ENCODE data around the gene DAPK1.
A peak's percentile ranks its signal among the peaks of the same experiment; 100 is the strongest.

The DAPK1 gene

DNA sequence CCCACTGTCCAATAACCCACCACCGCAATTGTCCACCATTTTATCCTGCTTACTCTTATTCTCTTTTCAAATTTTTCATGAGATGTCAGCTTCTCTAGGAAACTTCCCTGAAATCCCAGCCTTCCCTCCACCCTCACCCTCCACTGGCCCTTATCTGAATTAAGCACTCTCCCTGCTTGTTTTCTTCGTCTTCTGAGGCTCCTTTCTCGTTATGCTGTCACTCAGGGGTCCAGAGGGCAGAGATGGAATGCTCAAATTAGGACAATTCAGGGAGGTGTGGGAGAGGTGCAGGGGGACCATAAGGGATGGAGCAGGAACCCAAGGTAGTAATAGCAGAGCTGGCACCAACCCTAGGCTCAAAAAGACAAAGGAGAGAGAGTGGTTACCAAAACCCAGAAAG, 5.0 kb upstream of the DAPK1 start:
- CTCF ChIA-PET: no interaction called here

DNA sequence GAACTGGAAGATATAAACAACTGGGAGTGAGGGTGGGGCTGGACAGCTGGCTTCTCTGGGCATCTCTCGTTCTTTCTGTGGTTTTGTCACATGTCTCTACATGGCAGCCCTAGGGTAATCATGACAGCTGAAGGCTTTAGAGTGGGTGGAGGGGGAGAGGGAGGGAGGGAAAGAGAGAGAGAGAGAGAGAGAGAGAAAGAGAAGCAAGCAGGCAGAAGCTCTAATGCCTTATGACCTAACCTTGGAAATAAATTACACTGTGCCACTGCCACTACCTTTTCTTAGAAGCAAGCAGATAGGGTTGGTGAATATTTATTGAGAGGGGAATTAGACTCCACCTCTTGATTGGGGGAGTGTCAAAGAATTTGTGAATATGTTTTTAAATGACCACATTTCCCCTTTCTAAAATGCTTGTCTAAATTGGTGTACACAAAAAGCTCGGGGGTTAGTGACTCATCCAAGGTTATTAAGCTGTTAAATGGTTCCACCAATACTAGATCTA, 2.6 kb upstream of the DAPK1 start:
- H3K4me1 ChIP-seq (ENCODE audit: control insufficient read depth, insufficient read depth, low read length): peaks cover 6% of the 10 kb centered on the region; the same call in 1 of the 2 replicates
- POLR2A ChIA-PET: interaction anchor here (0.6 to 1.0 kb wide), 5 partner anchors 13 to 157 kb away, joined by 3 to 6 read pairs (median 3); no protein-coding TSS in a partner anchor
- H3K9me3 ChIP-seq (ENCODE audit: control insufficient read depth, insufficient read depth, low read depth, low read length): no peaks in the 10 kb centered on the region
- CTCF ChIA-PET: interaction anchor here (0.8 to 1.8 kb wide), 2 partner anchors 151 to 158 kb away, joined by 3 to 8 read pairs; no protein-coding TSS in a partner anchor
- H3K36me3 ChIP-seq (ENCODE audit: control insufficient read depth in 2 of 2, insufficient read depth in 1 of 2, low read length in 2 of 2): no peaks in the 10 kb centered on the region
- H3K4me3 ChIP-seq (ENCODE audit: low read depth, low read length): no peak overlapping the region
- no peak overlapping the region for H3K27ac ChIP-seq (ENCODE audit: extremely low read depth, low read depth, low read length)
- TF ChIP-seq EGR2 (tag by site-specific recombination; IDR thresholded peaks at IDR 0.05; ENCODE audit: low read depth) (peak; percentile 76), HOXD13 (CRISPR knock-in tag; IDR thresholded peaks at IDR 0.05; ENCODE audit: borderline replicate concordance) (peak; percentile 20; the same call in 1 of the 2 replicates), ZNF747 (tag by site-specific recombination; IDR thresholded peaks at IDR 0.05) (no peak), ZNF843 (tag by site-specific recombination; IDR thresholded peaks at IDR 0.05) (0 out of 2 replicates have a peak, but pooled peaks have one; percentile 18), ZNF654 (tag by site-specific recombination; IDR thresholded peaks at IDR 0.05; ENCODE audit: low read depth) (no peak), KLF8 (tag by site-specific recombination; IDR thresholded peaks at IDR 0.05) (0 out of 2 replicates have a peak, but pooled peaks have one; percentile 29), ZNF416 (tag by site-specific recombination; IDR thresholded peaks at IDR 0.05) (no peak), KLF1 (tag by site-specific recombination; IDR thresholded peaks at IDR 0.05) (0 out of 2 replicates have a peak, but pooled peaks have one; percentile 35), ZNF335 (tag by site-specific recombination; conservative IDR thresholded peaks at IDR 0.05) (peak; percentile 40; the same call in 1 of the 2 replicates), ZEB2 (tag by site-specific recombination; IDR thresholded peaks at IDR 0.05) (peak; percentile 78; the same call in 1 of the 2 replicates), ZNF791 (tag by site-specific recombination; IDR thresholded peaks at IDR 0.05) (no peak), GFI1B (tag by site-specific recombination; IDR thresholded peaks at IDR 0.05) (no peak), KLF9 (tag by site-specific recombination; IDR thresholded peaks at IDR 0.05; ENCODE audit: low read depth) (peak; percentile 27; the same call in 1 of the 2 replicates), ZFP3 (tag by site-specific recombination; IDR thresholded peaks at IDR 0.05; ENCODE audit: low read depth) (no peak), ZNF510 (tag by site-specific recombination; IDR thresholded peaks at IDR 0.05; ENCODE audit: insufficient replicate concordance) (no peak), ZNF792 (tag by site-specific recombination; IDR thresholded peaks at IDR 0.05) (no peak), ZNF571 (tag by site-specific recombination; IDR thresholded peaks at IDR 0.05) (no peak)
- TF ChIP-seq, protein P1, sequence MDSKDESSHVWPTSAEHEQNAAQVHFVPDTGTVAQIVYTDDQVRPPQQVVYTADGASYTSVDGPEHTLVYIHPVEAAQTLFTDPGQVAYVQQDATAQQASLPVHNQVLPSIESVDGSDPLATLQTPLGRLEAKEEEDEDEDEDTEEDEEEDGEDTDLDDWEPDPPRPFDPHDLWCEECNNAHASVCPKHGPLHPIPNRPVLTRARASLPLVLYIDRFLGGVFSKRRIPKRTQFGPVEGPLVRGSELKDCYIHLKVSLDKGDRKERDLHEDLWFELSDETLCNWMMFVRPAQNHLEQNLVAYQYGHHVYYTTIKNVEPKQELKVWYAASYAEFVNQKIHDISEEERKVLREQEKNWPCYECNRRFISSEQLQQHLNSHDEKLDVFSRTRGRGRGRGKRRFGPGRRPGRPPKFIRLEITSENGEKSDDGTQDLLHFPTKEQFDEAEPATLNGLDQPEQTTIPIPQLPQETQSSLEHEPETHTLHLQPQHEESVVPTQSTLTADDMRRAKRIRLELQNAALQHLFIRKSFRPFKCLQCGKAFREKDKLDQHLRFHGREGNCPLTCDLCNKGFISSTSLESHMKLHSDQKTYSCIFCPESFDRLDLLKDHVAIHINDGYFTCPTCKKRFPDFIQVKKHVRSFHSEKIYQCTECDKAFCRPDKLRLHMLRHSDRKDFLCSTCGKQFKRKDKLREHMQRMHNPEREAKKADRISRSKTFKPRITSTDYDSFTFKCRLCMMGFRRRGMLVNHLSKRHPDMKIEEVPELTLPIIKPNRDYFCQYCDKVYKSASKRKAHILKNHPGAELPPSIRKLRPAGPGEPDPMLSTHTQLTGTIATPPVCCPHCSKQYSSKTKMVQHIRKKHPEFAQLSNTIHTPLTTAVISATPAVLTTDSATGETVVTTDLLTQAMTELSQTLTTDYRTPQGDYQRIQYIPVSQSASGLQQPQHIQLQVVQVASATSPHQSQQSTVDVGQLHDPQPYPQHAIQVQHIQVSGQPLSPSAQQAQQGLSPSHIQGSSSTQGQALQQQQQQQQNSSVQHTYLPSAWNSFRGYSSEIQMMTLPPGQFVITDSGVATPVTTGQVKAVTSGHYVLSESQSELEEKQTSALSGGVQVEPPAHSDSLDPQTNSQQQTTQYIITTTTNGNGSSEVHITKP (tag by site-specific recombination; IDR thresholded peaks at IDR 0.05): peak; percentile 37; the same call in 1 of the 2 replicates
- TF ChIP-seq, protein P2, sequence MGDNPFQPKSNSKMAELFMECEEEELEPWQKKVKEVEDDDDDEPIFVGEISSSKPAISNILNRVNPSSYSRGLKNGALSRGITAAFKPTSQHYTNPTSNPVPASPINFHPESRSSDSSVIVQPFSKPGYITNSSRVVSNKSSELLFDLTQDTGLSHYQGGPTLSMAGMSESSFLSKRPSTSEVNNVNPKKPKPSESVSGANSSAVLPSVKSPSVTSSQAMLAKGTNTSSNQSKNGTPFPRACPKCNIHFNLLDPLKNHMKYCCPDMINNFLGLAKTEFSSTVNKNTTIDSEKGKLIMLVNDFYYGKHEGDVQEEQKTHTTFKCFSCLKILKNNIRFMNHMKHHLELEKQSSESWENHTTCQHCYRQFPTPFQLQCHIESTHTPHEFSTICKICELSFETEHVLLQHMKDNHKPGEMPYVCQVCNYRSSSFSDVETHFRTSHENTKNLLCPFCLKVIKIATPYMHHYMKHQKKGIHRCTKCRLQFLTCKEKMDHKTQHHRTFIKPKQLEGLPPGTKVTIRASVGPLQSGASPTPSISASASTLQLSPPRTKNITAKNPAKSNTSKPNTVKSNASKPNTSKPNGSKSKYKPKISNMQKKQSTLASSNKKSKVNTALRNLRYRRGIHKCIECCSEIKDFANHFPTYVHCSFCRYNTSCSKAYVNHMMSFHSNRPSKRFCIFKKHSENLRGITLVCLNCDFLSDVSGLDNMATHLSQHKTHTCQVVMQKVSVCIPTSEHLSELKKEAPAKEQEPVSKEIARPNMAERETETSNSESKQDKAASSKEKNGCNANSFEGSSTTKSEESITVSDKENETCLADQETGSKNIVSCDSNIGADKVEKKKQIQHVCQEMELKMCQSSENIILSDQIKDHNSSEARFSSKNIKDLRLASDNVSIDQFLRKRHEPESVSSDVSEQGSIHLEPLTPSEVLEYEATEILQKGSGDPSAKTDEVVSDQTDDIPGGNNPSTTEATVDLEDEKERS (tag by site-specific recombination; IDR thresholded peaks at IDR 0.05): no peak
- TF ChIP-seq, protein P3, sequence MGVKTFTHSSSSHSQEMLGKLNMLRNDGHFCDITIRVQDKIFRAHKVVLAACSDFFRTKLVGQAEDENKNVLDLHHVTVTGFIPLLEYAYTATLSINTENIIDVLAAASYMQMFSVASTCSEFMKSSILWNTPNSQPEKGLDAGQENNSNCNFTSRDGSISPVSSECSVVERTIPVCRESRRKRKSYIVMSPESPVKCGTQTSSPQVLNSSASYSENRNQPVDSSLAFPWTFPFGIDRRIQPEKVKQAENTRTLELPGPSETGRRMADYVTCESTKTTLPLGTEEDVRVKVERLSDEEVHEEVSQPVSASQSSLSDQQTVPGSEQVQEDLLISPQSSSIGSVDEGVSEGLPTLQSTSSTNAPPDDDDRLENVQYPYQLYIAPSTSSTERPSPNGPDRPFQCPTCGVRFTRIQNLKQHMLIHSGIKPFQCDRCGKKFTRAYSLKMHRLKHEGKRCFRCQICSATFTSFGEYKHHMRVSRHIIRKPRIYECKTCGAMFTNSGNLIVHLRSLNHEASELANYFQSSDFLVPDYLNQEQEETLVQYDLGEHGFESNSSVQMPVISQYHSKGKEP (tag by site-specific recombination; IDR thresholded peaks at IDR 0.05): no peak
- TF ChIP-seq, protein P4, sequence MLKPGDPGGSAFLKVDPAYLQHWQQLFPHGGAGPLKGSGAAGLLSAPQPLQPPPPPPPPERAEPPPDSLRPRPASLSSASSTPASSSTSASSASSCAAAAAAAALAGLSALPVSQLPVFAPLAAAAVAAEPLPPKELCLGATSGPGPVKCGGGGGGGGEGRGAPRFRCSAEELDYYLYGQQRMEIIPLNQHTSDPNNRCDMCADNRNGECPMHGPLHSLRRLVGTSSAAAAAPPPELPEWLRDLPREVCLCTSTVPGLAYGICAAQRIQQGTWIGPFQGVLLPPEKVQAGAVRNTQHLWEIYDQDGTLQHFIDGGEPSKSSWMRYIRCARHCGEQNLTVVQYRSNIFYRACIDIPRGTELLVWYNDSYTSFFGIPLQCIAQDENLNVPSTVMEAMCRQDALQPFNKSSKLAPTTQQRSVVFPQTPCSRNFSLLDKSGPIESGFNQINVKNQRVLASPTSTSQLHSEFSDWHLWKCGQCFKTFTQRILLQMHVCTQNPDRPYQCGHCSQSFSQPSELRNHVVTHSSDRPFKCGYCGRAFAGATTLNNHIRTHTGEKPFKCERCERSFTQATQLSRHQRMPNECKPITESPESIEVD (tag by site-specific recombination; IDR thresholded peaks at IDR 0.05): peak; percentile 40; the same call in 1 of the 2 replicates
- TF ChIP-seq, protein P5, sequence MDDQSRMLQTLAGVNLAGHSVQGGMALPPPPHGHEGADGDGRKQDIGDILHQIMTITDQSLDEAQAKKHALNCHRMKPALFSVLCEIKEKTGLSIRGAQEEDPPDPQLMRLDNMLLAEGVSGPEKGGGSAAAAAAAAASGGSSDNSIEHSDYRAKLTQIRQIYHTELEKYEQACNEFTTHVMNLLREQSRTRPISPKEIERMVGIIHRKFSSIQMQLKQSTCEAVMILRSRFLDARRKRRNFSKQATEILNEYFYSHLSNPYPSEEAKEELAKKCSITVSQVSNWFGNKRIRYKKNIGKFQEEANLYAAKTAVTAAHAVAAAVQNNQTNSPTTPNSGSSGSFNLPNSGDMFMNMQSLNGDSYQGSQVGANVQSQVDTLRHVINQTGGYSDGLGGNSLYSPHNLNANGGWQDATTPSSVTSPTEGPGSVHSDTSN (CRISPR knock-in tag; IDR thresholded peaks at IDR 0.05): no peak

More for the DNA sequence above, 5.0 kb upstream of the DAPK1 start:
- Histone ChIP-seq H3K27ac (ENCODE audit: extremely low read depth, low read depth, low read length) (no peak overlapping the region), H3K36me3 (ENCODE audit: control insufficient read depth in 2 of 2, insufficient read depth in 1 of 2, low read length in 2 of 2) (no peaks in the 10 kb centered on the region), H3K4me3 (ENCODE audit: low read depth, low read length) (no peak overlapping the region), H3K4me1 (ENCODE audit: control insufficient read depth, insufficient read depth, low read length) (peaks cover 6% of the 10 kb centered on the region; the same call in 1 of the 2 replicates), H3K9me3 (ENCODE audit: control insufficient read depth, insufficient read depth, low read depth, low read length) (no peaks in the 10 kb centered on the region)
- POLR2A ChIA-PET: no interaction called here
- TF ChIP-seq ZNF341 (tag by site-specific recombination; IDR thresholded peaks at IDR 0.05; ENCODE audit: low read depth) (peak; percentile 50; the same call in 1 of the 2 replicates), SP3 (tag by site-specific recombination; IDR thresholded peaks at IDR 0.05) (no peak)
